K562 (cell line): Measurements from ENCODE around the gene OR52I1. TPM values are rescaled to one million over a fixed set of nuclear protein-coding genes. Genes with fewer than 3 reads are reported as not detected.

Source experiments
- ATAC-seq: fragments of 200-7000 bp; cut with Tn5 transposase; 3 replicates; pipeline ENCODE4 v1.9.1; 2020; ENCODE audit warnings: moderate library complexity
- BruUV-seq: library from RNA; stranded (reverse); fragments of 400-500 nt; replicated peaks from 2 replicates; lab custom pipeline; 2021; lab: Mats Ljungman, UMichigan
- CTCF ChIA-PET: fragments of 300-600 bp; formaldehyde crosslinking; extraction: SDS; loops from one replicate; lab custom pipeline; 2021; ENCODE audit warnings: low intra/inter-chr PET ratio; lab: Yijun Ruan, JAX
- POLR2A ChIA-PET: fragments of 300-600, 350-650 bp; sonication (Branson Sonifier 250); formaldehyde crosslinking; extraction: SDS; loops from one replicate; lab custom pipeline; 2021; ENCODE audit warnings: antibody characterized with exemption, inconsistent platforms; lab: Yijun Ruan, JAX
- DNase-seq, 4 experiments: peaks; one replicate each; pipeline versions ENCODE4 v3.0.0 to v3.0.0-alpha.2; 2011 to 2018; ENCODE audit warnings: low spot score in 3 of 4, mixed read lengths in 3 of 4; ENCODE audit errors: extremely low read depth in 1 of 4
- FAIRE-seq: peaks from 2 replicates; lab custom pipeline; 2011; peaks lifted over from hg19 to GRCh38; lab: Jason Lieb, UNC
- H2AFZ ChIP-seq: 2 replicates; pipeline ENCODE4 v1.6.0; 2011; ENCODE audit warnings: low read depth, low read length, control low read depth, inconsistent platforms
- H3K27ac ChIP-seq: fragments of 200-600 bp; 3 replicates; pipeline ENCODE4 v1.8.0; 2011; ENCODE audit warnings: low read depth, mild to moderate bottlenecking, control low read depth, inconsistent platforms, low read length, moderate library complexity, mixed read lengths; ENCODE audit errors: extremely low read depth
- H3K27me3 ChIP-seq, 2 experiments: fragments of 300-600 bp in 1 of 2; 2 replicates in 1 of 2; 3 replicates in 1 of 2; pipeline versions ENCODE4 v1.6.0 to v1.8.0; 2011; ENCODE audit warnings: inconsistent platforms in 2 of 2, low read length in 2 of 2, mild to moderate bottlenecking in 1 of 2, mixed read lengths in 1 of 2, moderate library complexity in 1 of 2; ENCODE audit not compliant: control insufficient read depth in 2 of 2, insufficient read depth in 2 of 2
- H3K36me3 ChIP-seq: fragments of 300-600 bp; 3 replicates; pipeline ENCODE4 v1.8.0; 2011; ENCODE audit warnings: mild to moderate bottlenecking, low read length, inconsistent platforms; ENCODE audit not compliant: control insufficient read depth, insufficient read depth
- H3K4me1 ChIP-seq, 2 experiments: fragments of 200-600 bp in 1 of 2; replicated peaks in 1 of 2; 2 replicates in 1 of 2; 3 replicates in 1 of 2; pipeline versions ENCODE4 v1.5.1 to v1.8.0; 2011; ENCODE audit warnings: inconsistent platforms in 2 of 2, low read length in 2 of 2, mild to moderate bottlenecking in 1 of 2, mixed read lengths in 1 of 2, moderate library complexity in 1 of 2; ENCODE audit not compliant: control insufficient read depth in 2 of 2, insufficient read depth in 2 of 2
- H3K4me2 ChIP-seq: 2 replicates; pipeline ENCODE4 v1.6.1; 2011; ENCODE audit warnings: low read length, control low read depth, inconsistent platforms, mixed read lengths; ENCODE audit not compliant: insufficient read depth
- H3K4me3 ChIP-seq: fragments of 200-600 bp; sonication (generic), shearing (Covaris generic); 2 replicates; pipeline ENCODE4 v1.5.1; 2016; ENCODE audit warnings: control low read depth, inconsistent platforms
- H3K79me2 ChIP-seq: fragments of 200-600 bp; 3 replicates; pipeline ENCODE4 v1.8.0; 2011; ENCODE audit warnings: low read length, inconsistent platforms; ENCODE audit not compliant: control insufficient read depth, insufficient read depth
- H3K9ac ChIP-seq, 2 experiments: 2 replicates each; pipeline versions ENCODE4 v1.6.0 to v1.6.1; 2011; ENCODE audit warnings: low read depth in 2 of 2, low read length in 2 of 2, control low read depth in 1 of 2, inconsistent platforms in 1 of 2, mild to moderate bottlenecking in 1 of 2, mixed read lengths in 1 of 2; ENCODE audit not compliant: insufficient read depth in 1 of 2
- H3K9me1 ChIP-seq: one replicate; pipeline ENCODE4 v1.6.0; 2011; ENCODE audit warnings: inconsistent platforms, mild to moderate bottlenecking, low read length, moderate library complexity; ENCODE audit not compliant: control insufficient read depth, insufficient read depth
- H3K9me3 ChIP-seq: replicated peaks from 2 replicates; pipeline ENCODE4 v1.5.1; 2011; ENCODE audit warnings: low read depth, low read length, inconsistent platforms; ENCODE audit not compliant: control insufficient read depth, insufficient read depth
- H4K20me1 ChIP-seq: replicated peaks from 2 replicates; pipeline ENCODE4 v1.6.1; 2011; ENCODE audit warnings: low read length, inconsistent platforms, mixed read lengths; ENCODE audit not compliant: control insufficient read depth, insufficient read depth
- GATAD2B ChIP-seq: fragments of 450-650 bp; IDR thresholded peaks from 2 replicates; pipeline ENCODE4 v1.6.1; 2017; ENCODE audit warnings: mild to moderate bottlenecking, borderline replicate concordance
- HNRNPLL ChIP-seq: fragments of 200-400 bp; formaldehyde crosslinking; IDR thresholded peaks from 2 replicates; pipeline ENCODE4 v1.6.1; 2017; ENCODE audit warnings: low read length, low read depth, mild to moderate bottlenecking; ENCODE audit not compliant: poor library complexity, severe bottlenecking
- HSF4 ChIP-seq: fragments of 250-450 bp; sonication (Bioruptor Pico); IDR thresholded peaks from 2 replicates; pipeline ENCODE4 v2.1.2; 2022; ENCODE audit warnings: mild to moderate bottlenecking, moderate library complexity, borderline replicate concordance
- IRF2 ChIP-seq: sonication (generic); formaldehyde crosslinking; IDR thresholded peaks from 2 replicates; pipeline ENCODE4 v1.8.1; 2022; ENCODE audit warnings: mild to moderate bottlenecking, missing genetic modification reagents
- MIER1 ChIP-seq: fragments of 450-650 bp; IDR thresholded peaks from 2 replicates; pipeline ENCODE4 v1.6.1; 2016; ENCODE audit warnings: antibody characterized with exemption, mild to moderate bottlenecking, low read depth
- POLR2H ChIP-seq: IDR thresholded peaks from 2 replicates; pipeline ENCODE4 v1.6.1; 2016; ENCODE audit warnings: missing genetic modification characterization, low read depth, mild to moderate bottlenecking, control low read depth, missing compliant biosample characterization, moderate library complexity
- RBM17 ChIP-seq: fragments of 200-400 bp; formaldehyde crosslinking; IDR thresholded peaks from 2 replicates; pipeline ENCODE4 v1.6.1; 2017; ENCODE audit warnings: low read depth, mild to moderate bottlenecking, low read length, borderline replicate concordance
- SAFB ChIP-seq: fragments of 200-400 bp; formaldehyde crosslinking; IDR thresholded peaks from 2 replicates; pipeline ENCODE4 v1.6.1; 2017; ENCODE audit warnings: low read depth, low read length, borderline replicate concordance
- SMARCA4 ChIP-seq: fragments of 450-650 bp; IDR thresholded peaks from 2 replicates; pipeline ENCODE4 v1.6.1; 2016
- SRSF7 ChIP-seq: fragments of 200-400 bp; formaldehyde crosslinking; optimal IDR thresholded peaks from 2 replicates; pipeline ENCODE3; 2017; ENCODE audit warnings: mild to moderate bottlenecking, low read depth, low read length
- ZKSCAN1 ChIP-seq: fragments of 150-350 bp; IDR thresholded peaks from 2 replicates; pipeline ENCODE4 v1.6.1; 2016; ENCODE audit warnings: low read depth, low read length
- WGBS: fragments of 100-300 bp; shearing (Covaris generic); methylation state at CpG from one replicate; pipeline ENCODE4 v1.1.6; 2016; ENCODE audit warnings: low coverage, mixed read lengths; ENCODE audit not compliant: insufficient coverage; ENCODE audit errors: missing lambda C conversion rate; 5-methylcytosine and 5-hydroxymethylcytosine counted together
- in situ Hi-C: fragments of 300-500 bp; cut with MboI; formaldehyde crosslinking; loops from 4 replicates; pipeline ENCODE4 v1.15.0; 2018; ENCODE audit warnings: inconsistent platforms, mixed read lengths
- intact Hi-C: fragments of 100-400 bp; cut with micrococcal nuclease; formaldehyde crosslinking; loops from 2 replicates; pipeline ENCODE4 v1.14.2; 2022
- polyA plus RNA-seq, 8 experiments: library from polyadenylated mRNA; depleted of rRNA in 4 of 8; stranded (reverse) in 5 of 8; unstranded in 3 of 8; fragments of >200 nt; fragmentation: Nextera tagmentation in 2 of 8; fragmentation: Illumina TruSeq in 1 of 8; extraction: Ambion mirVana in 2 of 8; extraction: Trizol in 1 of 8; gene quantifications; 2 replicates each; pipeline versions ENCODE4 v1.2.1 to v1.2.3, GENCODE V29; 2011 to 2014; ENCODE audit warnings: inconsistent platforms in 1 of 8, missing spikeins in 1 of 8
- total RNA-seq, 7 experiments: library from RNA; depleted of rRNA in 6 of 7; stranded (reverse); fragments of >200 nt in 6 of 7; fragmentation: Illumina TruSeq in 2 of 7; extraction: Trizol in 2 of 7; gene quantifications; 2 replicates each; pipeline versions ENCODE4 v1.2.1 to v1.2.3, GENCODE V29; 2011 to 2021; ENCODE audit warnings: low replicate concordance in 1 of 7
- TF ChIP-seq, protein P1 (sequence below): sonication (generic); formaldehyde crosslinking; IDR thresholded peaks from 2 replicates; pipeline ENCODE4 v1.8.0; 2023; ENCODE audit warnings: mild to moderate bottlenecking, missing genetic modification reagents
- TF ChIP-seq, protein P2 (sequence below): fragments of 450-650 bp; formaldehyde crosslinking; IDR thresholded peaks from 2 replicates; pipeline ENCODE4 v1.4.0; 2020; ENCODE audit warnings: mild to moderate bottlenecking, mixed read lengths
- TF ChIP-seq, protein P3 (sequence below): fragments of 250-450 bp; sonication (Bioruptor Pico); IDR thresholded peaks from 2 replicates; pipeline ENCODE4 v1.9.0; 2021; ENCODE audit warnings: mild to moderate bottlenecking, inconsistent platforms

OR52I1 gene
- total and polyA plus RNA-seq, 9 of the 15 experiments (the other 6 are each of a cell fraction or from before 2014, with no cell fraction given): not detected

DNA sequence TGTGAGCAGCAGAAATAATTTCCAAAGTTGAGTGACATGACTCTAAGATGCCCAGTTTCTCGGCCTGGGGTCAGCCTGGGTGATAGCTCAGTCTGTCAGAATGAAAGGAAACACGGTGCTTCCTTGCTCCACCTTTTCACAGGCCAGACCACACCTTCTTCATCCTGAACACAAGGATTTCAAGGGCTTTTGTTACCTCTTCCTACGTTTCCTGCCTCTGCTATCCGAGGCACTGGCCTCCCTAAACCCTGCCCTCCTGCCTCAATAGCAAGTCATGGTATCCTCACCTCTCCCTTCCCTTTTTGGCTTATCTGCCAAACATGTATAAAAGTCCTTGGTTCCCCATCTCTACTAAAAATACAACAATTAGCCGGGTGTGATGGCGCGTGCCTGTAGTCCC lies 48.2 kb downstream of the OR52I1 start (continued):
- TF ChIP-seq, protein P1, sequence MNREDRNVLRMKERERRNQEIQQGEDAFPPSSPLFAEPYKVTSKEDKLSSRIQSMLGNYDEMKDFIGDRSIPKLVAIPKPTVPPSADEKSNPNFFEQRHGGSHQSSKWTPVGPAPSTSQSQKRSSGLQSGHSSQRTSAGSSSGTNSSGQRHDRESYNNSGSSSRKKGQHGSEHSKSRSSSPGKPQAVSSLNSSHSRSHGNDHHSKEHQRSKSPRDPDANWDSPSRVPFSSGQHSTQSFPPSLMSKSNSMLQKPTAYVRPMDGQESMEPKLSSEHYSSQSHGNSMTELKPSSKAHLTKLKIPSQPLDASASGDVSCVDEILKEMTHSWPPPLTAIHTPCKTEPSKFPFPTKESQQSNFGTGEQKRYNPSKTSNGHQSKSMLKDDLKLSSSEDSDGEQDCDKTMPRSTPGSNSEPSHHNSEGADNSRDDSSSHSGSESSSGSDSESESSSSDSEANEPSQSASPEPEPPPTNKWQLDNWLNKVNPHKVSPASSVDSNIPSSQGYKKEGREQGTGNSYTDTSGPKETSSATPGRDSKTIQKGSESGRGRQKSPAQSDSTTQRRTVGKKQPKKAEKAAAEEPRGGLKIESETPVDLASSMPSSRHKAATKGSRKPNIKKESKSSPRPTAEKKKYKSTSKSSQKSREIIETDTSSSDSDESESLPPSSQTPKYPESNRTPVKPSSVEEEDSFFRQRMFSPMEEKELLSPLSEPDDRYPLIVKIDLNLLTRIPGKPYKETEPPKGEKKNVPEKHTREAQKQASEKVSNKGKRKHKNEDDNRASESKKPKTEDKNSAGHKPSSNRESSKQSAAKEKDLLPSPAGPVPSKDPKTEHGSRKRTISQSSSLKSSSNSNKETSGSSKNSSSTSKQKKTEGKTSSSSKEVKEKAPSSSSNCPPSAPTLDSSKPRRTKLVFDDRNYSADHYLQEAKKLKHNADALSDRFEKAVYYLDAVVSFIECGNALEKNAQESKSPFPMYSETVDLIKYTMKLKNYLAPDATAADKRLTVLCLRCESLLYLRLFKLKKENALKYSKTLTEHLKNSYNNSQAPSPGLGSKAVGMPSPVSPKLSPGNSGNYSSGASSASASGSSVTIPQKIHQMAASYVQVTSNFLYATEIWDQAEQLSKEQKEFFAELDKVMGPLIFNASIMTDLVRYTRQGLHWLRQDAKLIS (CRISPR knock-in tag): no peak
- no peak for TF ChIP-seq SRSF7
- TF ChIP-seq MIER1: no peak
- TF ChIP-seq HSF4 (CRISPR knock-in tag): no peak

DNA sequence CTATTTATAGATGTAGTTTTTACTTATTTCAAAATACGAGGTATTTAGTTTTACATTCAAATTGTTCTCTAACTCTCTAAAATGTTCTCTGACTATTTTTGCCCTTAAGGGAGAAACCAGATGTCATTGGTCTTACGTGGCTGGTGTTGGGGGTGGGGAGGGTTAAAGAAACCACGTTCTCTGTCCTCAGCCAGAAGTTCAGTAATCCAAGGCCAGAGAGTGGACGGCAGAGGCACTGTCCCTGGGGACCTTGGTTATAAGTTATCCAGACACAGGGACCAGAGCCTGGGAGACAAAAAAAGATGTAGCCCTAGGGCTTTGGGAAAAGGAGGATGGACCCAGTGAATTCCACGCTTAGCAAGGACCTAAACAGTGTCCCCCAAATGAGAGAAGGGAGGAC lies 49.2 kb downstream of the OR52I1 start:
- FAIRE-seq (no peak), ATAC-seq (0 out of 3 replicates have a peak, but pooled peaks have one; percentile 51), DNase-seq (no peak)
- intact Hi-C loops (no loop called here), in situ Hi-C loops (loop anchor here (25.0 kb wide), 1 partner anchor 1694 kb away; no protein-coding TSS in a partner anchor)
- Histone ChIP-seq H3K4me1 (peaks cover 0 to 4% of the 10 kb centered on the region in 2 experiments; a peak in 2 of 5 replicates), H3K79me2 (no peaks in the 10 kb centered on the region), H3K27me3 (peaks cover 0 to 36% of the 10 kb centered on the region in 2 experiments; a peak in 2 of 5 replicates), H2AFZ (peak overlapping the region; percentile 69), H3K9me1 (no peaks in the 10 kb centered on the region), H4K20me1 (no peaks in the 10 kb centered on the region), H3K4me3 (no peak overlapping the region), H3K4me2 (peak overlapping the region; percentile 25; the same call in 1 of the 2 replicates), H3K27ac (no peak overlapping the region), H3K9me3 (no peaks in the 10 kb centered on the region), H3K9ac (no peak overlapping the region), H3K36me3 (no peaks in the 10 kb centered on the region)
- ChIA-PET CTCF (no interaction called here), POLR2A (interaction anchor here (1.1 kb wide), 1 partner anchor 863 kb away, joined by 3 read pairs; no protein-coding TSS in a partner anchor)
- 2% methylated on average over 5 of the region's 5 CpGs for WGBS
- no TSS peak for BruUV-seq
- no peak for TF ChIP-seq RBM17
- TF ChIP-seq ZKSCAN1: no peak
- no peak for TF ChIP-seq SAFB
- TF ChIP-seq SMARCA4: no peak
- TF ChIP-seq GATAD2B: no peak
- TF ChIP-seq IRF2 (CRISPR knock-in tag): no peak
- no peak for TF ChIP-seq HNRNPLL
- TF ChIP-seq, protein P2, sequence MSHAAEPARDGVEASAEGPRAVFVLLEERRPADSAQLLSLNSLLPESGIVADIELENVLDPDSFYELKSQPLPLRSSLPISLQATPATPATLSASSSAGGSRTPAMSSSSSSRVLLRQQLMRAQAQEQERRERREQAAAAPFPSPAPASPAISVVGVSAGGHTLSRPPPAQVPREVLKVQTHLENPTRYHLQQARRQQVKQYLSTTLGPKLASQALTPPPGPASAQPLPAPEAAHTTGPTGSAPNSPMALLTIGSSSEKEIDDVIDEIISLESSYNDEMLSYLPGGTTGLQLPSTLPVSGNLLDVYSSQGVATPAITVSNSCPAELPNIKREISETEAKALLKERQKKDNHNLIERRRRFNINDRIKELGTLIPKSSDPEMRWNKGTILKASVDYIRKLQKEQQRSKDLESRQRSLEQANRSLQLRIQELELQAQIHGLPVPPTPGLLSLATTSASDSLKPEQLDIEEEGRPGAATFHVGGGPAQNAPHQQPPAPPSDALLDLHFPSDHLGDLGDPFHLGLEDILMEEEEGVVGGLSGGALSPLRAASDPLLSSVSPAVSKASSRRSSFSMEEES (CRISPR knock-in tag): no peak
- TF ChIP-seq, protein P3, sequence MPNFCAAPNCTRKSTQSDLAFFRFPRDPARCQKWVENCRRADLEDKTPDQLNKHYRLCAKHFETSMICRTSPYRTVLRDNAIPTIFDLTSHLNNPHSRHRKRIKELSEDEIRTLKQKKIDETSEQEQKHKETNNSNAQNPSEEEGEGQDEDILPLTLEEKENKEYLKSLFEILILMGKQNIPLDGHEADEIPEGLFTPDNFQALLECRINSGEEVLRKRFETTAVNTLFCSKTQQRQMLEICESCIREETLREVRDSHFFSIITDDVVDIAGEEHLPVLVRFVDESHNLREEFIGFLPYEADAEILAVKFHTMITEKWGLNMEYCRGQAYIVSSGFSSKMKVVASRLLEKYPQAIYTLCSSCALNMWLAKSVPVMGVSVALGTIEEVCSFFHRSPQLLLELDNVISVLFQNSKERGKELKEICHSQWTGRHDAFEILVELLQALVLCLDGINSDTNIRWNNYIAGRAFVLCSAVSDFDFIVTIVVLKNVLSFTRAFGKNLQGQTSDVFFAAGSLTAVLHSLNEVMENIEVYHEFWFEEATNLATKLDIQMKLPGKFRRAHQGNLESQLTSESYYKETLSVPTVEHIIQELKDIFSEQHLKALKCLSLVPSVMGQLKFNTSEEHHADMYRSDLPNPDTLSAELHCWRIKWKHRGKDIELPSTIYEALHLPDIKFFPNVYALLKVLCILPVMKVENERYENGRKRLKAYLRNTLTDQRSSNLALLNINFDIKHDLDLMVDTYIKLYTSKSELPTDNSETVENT: no peak
- TF ChIP-seq POLR2H: no peak
